ENCODE measurements around the gene RNF169. TPM values are rescaled to one million over a fixed set of nuclear protein-coding genes. Genes with fewer than 3 reads are reported as not detected.

The RNF169 gene
- total RNA-seq, 1 experiment from 2014 or later: 18.0 TPM

DNA sequence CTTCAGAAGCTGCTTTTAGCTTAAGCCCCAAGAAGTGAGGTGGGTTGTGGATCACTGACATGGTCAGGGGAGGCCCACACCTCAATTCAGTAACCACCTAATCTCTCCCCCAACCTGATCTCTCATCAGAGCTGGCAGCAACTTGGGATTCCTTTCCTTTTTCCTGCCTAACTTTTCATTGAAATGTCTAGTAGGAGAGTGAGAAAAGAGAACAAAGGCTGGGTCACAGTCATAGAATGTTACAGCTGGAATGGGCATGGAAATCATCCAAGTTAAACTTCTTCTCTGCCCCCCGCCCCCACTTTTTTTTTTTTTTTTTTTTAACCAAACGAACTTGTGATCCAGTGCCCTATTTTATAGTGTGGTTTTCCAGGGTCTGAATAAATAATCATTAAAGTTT is 91.8 kb downstream of the RNF169 start:
- no peaks in the 10 kb centered on the region for H3K9me3 Mint-ChIP-seq (ENCODE audit: unreplicated experiment)
- BruUV-seq (replicated peaks): no TSS peak

DNA sequence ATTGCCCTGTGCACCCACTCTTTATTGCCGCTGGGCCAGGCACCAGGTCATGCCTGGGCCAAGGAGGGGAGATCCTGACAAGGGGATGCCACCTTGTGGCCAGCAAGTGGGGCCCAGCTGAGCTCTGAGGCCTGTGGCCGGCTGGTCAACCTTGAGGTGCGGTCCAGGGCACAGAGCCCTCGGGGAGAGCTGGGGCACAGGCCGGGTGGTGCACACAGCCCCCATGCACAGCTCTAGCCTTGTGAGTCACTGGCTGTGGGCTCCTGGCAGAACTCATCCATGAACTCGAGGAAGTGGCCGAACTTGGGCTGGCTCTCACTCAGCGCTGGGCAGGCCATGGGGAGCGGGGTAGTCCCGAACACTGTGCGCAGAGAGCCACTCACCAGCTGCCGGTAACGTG is 94.3 kb downstream of the RNF169 start:
- H3K9me3 Mint-ChIP-seq (ENCODE audit: unreplicated experiment): no peaks in the 10 kb centered on the region
- ChIA-PET CTCF (no interaction called here), POLR2A (no interaction called here)
- TF ChIP-seq, protein P1, sequence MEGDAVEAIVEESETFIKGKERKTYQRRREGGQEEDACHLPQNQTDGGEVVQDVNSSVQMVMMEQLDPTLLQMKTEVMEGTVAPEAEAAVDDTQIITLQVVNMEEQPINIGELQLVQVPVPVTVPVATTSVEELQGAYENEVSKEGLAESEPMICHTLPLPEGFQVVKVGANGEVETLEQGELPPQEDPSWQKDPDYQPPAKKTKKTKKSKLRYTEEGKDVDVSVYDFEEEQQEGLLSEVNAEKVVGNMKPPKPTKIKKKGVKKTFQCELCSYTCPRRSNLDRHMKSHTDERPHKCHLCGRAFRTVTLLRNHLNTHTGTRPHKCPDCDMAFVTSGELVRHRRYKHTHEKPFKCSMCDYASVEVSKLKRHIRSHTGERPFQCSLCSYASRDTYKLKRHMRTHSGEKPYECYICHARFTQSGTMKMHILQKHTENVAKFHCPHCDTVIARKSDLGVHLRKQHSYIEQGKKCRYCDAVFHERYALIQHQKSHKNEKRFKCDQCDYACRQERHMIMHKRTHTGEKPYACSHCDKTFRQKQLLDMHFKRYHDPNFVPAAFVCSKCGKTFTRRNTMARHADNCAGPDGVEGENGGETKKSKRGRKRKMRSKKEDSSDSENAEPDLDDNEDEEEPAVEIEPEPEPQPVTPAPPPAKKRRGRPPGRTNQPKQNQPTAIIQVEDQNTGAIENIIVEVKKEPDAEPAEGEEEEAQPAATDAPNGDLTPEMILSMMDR (IDR thresholded peaks at IDR 0.05; ENCODE audit: unreplicated experiment): no peak
- no TSS peak for BruUV-seq (replicated peaks)
- H3K27ac Mint-ChIP-seq (ENCODE audit: low read depth, unreplicated experiment): no peak overlapping the region
- peaks cover 78% of the 10 kb centered on the region for H3K36me3 Mint-ChIP-seq (ENCODE audit: insufficient read depth, unreplicated experiment)
- intact Hi-C loops (cut with micrococcal nuclease): no loop called here
- H3K4me3 Mint-ChIP-seq (ENCODE audit: unreplicated experiment): no peak overlapping the region
- no peaks in the 10 kb centered on the region for H3K4me1 Mint-ChIP-seq (ENCODE audit: insufficient read depth, unreplicated experiment)
- no peaks in the 10 kb centered on the region for H3K27me3 Mint-ChIP-seq (ENCODE audit: insufficient read depth, unreplicated experiment)
- DNase-seq (ENCODE audit: unreplicated experiment): no peak

More for the DNA sequence above, 91.8 kb downstream of the RNF169 start:
- Mint-ChIP-seq H3K36me3 (ENCODE audit: insufficient read depth, unreplicated experiment) (peaks cover 89% of the 10 kb centered on the region), H3K4me1 (ENCODE audit: insufficient read depth, unreplicated experiment) (no peaks in the 10 kb centered on the region), H3K4me3 (ENCODE audit: unreplicated experiment) (no peak overlapping the region), H3K27ac (ENCODE audit: low read depth, unreplicated experiment) (no peak overlapping the region), H3K27me3 (ENCODE audit: insufficient read depth, unreplicated experiment) (no peaks in the 10 kb centered on the region)
- TF ChIP-seq, protein P1 (IDR thresholded peaks at IDR 0.05; ENCODE audit: unreplicated experiment): no peak
- CTCF ChIA-PET: interaction anchor here (1.0 to 1.4 kb wide), 3 partner anchors 138 to 301 kb away, joined by 3 to 4 read pairs (median 4); no protein-coding TSS in a partner anchor
- POLR2A ChIA-PET: interaction anchor here (0.9 kb wide), 1 partner anchor 18 kb away, joined by 3 read pairs; no protein-coding TSS in a partner anchor
- no peak for DNase-seq (ENCODE audit: unreplicated experiment)
- intact Hi-C loops (cut with micrococcal nuclease): no loop called here

DNA sequence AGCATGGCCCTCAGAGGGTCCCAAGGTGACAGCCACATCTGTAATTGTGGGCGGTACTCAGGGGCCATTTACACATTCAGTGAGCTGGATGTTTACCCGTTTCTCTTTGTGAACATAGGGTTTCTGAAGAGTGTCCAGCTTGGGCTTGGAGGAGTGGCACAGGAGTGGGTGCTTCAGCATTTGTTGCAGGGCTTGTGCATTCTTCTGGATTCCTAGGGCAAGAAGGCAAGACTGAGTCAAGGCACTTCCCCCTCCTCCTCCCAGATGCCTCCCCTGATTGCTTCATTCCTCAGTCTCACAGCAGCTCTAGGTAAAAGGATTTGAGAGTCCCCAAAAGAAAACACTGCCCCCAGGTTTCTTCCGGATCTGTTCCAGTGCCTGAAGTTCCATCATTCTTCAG is 95.4 kb downstream of the RNF169 start:
- Mint-ChIP-seq H3K9me3 (ENCODE audit: unreplicated experiment) (no peaks in the 10 kb centered on the region), H3K36me3 (ENCODE audit: insufficient read depth, unreplicated experiment) (peaks cover 73% of the 10 kb centered on the region), H3K27me3 (ENCODE audit: insufficient read depth, unreplicated experiment) (no peaks in the 10 kb centered on the region), H3K4me1 (ENCODE audit: insufficient read depth, unreplicated experiment) (no peaks in the 10 kb centered on the region), H3K27ac (ENCODE audit: low read depth, unreplicated experiment) (no peak overlapping the region), H3K4me3 (ENCODE audit: unreplicated experiment) (no peak overlapping the region)
- intact Hi-C loops (cut with micrococcal nuclease): no loop called here
- ChIA-PET CTCF (interaction anchor here (0.7 kb wide), 1 partner anchor 139 kb away, joined by 3 read pairs; no protein-coding TSS in a partner anchor), POLR2A (interaction anchor here (1.5 kb wide), 1 partner anchor 90 kb away, joined by 3 read pairs; no protein-coding TSS in a partner anchor)
- TF ChIP-seq, protein P1 (IDR thresholded peaks at IDR 0.05; ENCODE audit: unreplicated experiment): no peak
- no peak for DNase-seq (ENCODE audit: unreplicated experiment)
- BruUV-seq (replicated peaks): no TSS peak

DNA sequence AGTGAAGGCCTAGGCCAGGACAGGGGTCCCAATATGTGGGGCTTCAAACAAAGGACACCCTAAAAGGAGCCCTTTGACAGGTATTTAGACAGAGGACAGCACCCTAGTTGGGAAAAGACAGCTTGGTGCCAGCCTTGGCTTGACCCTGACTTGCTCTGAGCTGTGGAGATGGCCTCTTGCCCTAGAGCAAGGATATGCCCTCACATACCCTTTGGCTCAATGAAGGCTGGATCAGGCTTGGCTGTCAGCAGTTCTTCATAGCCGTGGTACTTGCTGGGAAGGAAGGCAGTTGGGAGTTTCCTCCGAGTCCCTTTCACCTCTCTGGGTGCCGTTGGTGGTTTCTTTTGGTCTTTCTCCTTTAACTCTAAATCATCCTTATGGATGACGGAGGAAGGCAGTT is 96.2 kb downstream of the RNF169 start:
- Mint-ChIP-seq H3K4me3 (ENCODE audit: unreplicated experiment) (no peak overlapping the region), H3K9me3 (ENCODE audit: unreplicated experiment) (no peaks in the 10 kb centered on the region), H3K27ac (ENCODE audit: low read depth, unreplicated experiment) (no peak overlapping the region), H3K27me3 (ENCODE audit: insufficient read depth, unreplicated experiment) (no peaks in the 10 kb centered on the region), H3K36me3 (ENCODE audit: insufficient read depth, unreplicated experiment) (peaks cover 71% of the 10 kb centered on the region), H3K4me1 (ENCODE audit: insufficient read depth, unreplicated experiment) (no peaks in the 10 kb centered on the region)
- TF ChIP-seq, protein P1 (IDR thresholded peaks at IDR 0.05; ENCODE audit: unreplicated experiment): no peak
- BruUV-seq (replicated peaks): no TSS peak
- intact Hi-C loops (cut with micrococcal nuclease): no loop called here
- ChIA-PET CTCF (no interaction called here), POLR2A (interaction anchor here (0.9 to 1.5 kb wide), 2 partner anchors 13 to 91 kb away, joined by 3 read pairs; no protein-coding TSS in a partner anchor)
- DNase-seq (ENCODE audit: unreplicated experiment): no peak
